ENCODE measurements around the gene C8A. TPM values are rescaled to one million over a fixed set of nuclear protein-coding genes. Genes with fewer than 3 reads are reported as not detected.

Gene C8A
- total RNA-seq, 1 experiment from 2014 or later, result not detected

- Histone ChIP-seq H3K4me1 (ENCODE audit: insufficient read depth, low read length) (no peaks in the 10 kb centered on the region), H3K14ac (ENCODE audit: insufficient read depth, low read length) (no peak overlapping the region), H3K23ac (ENCODE audit: insufficient read length, low read depth, low read length) (no peak overlapping the region), H3K18ac (ENCODE audit: insufficient read length, low read depth, low read length) (no peak overlapping the region), H4K20me1 (ENCODE audit: control insufficient read depth, insufficient read depth, insufficient read length) (no peaks in the 10 kb centered on the region), H3K4me2 (ENCODE audit: insufficient read depth, insufficient read length, low read length) (no peak overlapping the region), H3T11ph (ENCODE audit: low read length) (no peak overlapping the region), H3K79me1 (ENCODE audit: insufficient read depth, low read depth, low read length, poor library complexity, severe bottlenecking) (no peaks in the 10 kb centered on the region), H2BK15ac (ENCODE audit: low read depth, low read length) (no peak overlapping the region), H3K79me2 (ENCODE audit: insufficient read depth, low read length) (no peaks in the 10 kb centered on the region), H3K56ac (ENCODE audit: insufficient read length, low read depth, low read length) (no peak overlapping the region), H4K5ac (ENCODE audit: insufficient read length, low read depth, low read length) (no peak overlapping the region), H2AK5ac (ENCODE audit: insufficient read length, low read length) (no peak overlapping the region), H3K23me2 (ENCODE audit: insufficient read length, low read depth, low read length, poor library complexity, severe bottlenecking) (no peaks in the 10 kb centered on the region), H3K27ac (ENCODE audit: insufficient read length, low read depth, low read length) (no peak overlapping the region), H3K9ac (ENCODE audit: extremely low read depth, insufficient read length, low read length) (no peak overlapping the region), H2BK120ac (ENCODE audit: low read depth, low read length, poor library complexity, severe bottlenecking) (no peak overlapping the region), H2AFZ (ENCODE audit: low read length) (no peak overlapping the region), H3K4ac (ENCODE audit: low read depth, low read length) (no peak overlapping the region), H4K91ac (ENCODE audit: insufficient read length, low read depth, low read length) (no peak overlapping the region), H3K27me3 (ENCODE audit: insufficient read depth, low read length) (no peaks in the 10 kb centered on the region), H2BK5ac (ENCODE audit: insufficient read length, low read length) (no peak overlapping the region), H4K8ac (replicated peaks; ENCODE audit: insufficient read length, low read depth, low read length) (no peak overlapping the region), H2BK12ac (ENCODE audit: insufficient read length, low read depth, low read length) (no peak overlapping the region), H3K9me3 (ENCODE audit: control insufficient read depth, low read depth, low read length) (no peaks in the 10 kb centered on the region), H2BK20ac (ENCODE audit: low read depth, low read length, poor library complexity, severe bottlenecking) (no peak overlapping the region)
- Mint-ChIP-seq H3K9me3 (no peaks in the 10 kb centered on the region), H3K27ac (no peak overlapping the region), H3K4me3 (no peak overlapping the region), H3K4me1 (no peaks in the 10 kb centered on the region), H3K27me3 (ENCODE audit: low read depth) (peaks cover 4% of the 10 kb centered on the region; the same call in 1 of the 2 replicates), H3K36me3 (ENCODE audit: insufficient read depth in 1 of 3, low read depth in 3 of 3) (no peaks in the 10 kb centered on the region)
- no peak for DNase-seq
- no CpG with 5 or more reads among the region's 3 CpGs for WGBS (ENCODE audit: extremely low coverage, insufficient read length, low lambda C conversion rate)
- TF ChIP-seq, protein P1, sequence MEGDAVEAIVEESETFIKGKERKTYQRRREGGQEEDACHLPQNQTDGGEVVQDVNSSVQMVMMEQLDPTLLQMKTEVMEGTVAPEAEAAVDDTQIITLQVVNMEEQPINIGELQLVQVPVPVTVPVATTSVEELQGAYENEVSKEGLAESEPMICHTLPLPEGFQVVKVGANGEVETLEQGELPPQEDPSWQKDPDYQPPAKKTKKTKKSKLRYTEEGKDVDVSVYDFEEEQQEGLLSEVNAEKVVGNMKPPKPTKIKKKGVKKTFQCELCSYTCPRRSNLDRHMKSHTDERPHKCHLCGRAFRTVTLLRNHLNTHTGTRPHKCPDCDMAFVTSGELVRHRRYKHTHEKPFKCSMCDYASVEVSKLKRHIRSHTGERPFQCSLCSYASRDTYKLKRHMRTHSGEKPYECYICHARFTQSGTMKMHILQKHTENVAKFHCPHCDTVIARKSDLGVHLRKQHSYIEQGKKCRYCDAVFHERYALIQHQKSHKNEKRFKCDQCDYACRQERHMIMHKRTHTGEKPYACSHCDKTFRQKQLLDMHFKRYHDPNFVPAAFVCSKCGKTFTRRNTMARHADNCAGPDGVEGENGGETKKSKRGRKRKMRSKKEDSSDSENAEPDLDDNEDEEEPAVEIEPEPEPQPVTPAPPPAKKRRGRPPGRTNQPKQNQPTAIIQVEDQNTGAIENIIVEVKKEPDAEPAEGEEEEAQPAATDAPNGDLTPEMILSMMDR (conservative IDR thresholded peaks at IDR 0.05), result no peak
These were observed 35.6 kb downstream of the C8A start for GRCh38 chr1:56890229-56890628.

Measured in H9 (cell line).